Measurements from ENCODE around the gene GRIK5. TPM values are rescaled to one million over a fixed set of nuclear protein-coding genes. Genes with fewer than 3 reads are reported as not detected.

Gene GRIK5
- total RNA-seq, 1 experiment from 2014 or later, result 43.1 TPM

- no peak overlapping the region for H2BK120ac ChIP-seq (ENCODE audit: low read depth, low read length, poor library complexity, severe bottlenecking)
- H3K36me3 Mint-ChIP-seq (ENCODE audit: insufficient read depth in 1 of 3, low read depth in 3 of 3), result peaks cover 33 to 61% (median 57%) of the 10 kb centered on the region in 3 experiments
- no peaks in the 10 kb centered on the region for H3K79me2 ChIP-seq (ENCODE audit: insufficient read depth, low read length)
- H2BK5ac ChIP-seq (ENCODE audit: insufficient read length, low read length), result no peak overlapping the region
- H4K91ac ChIP-seq (ENCODE audit: insufficient read length, low read depth, low read length), result no peak overlapping the region
- H3K18ac ChIP-seq (ENCODE audit: insufficient read length, low read depth, low read length), result no peak overlapping the region
- no peak overlapping the region for H3K27ac ChIP-seq (ENCODE audit: insufficient read length, low read depth, low read length)
- no peaks in the 10 kb centered on the region for H3K4me1 ChIP-seq (ENCODE audit: insufficient read depth, low read length)
- no peak overlapping the region for H2BK12ac ChIP-seq (ENCODE audit: insufficient read length, low read depth, low read length)
- H3K27me3 Mint-ChIP-seq (ENCODE audit: low read depth), result no peaks in the 10 kb centered on the region
- peak overlapping the region in 1 of 3 experiments; percentile 62; a peak in 2 of 7 replicates for H3K27ac Mint-ChIP-seq
- no peak overlapping the region for H2AFZ ChIP-seq (ENCODE audit: low read length)
- no peaks in the 10 kb centered on the region for H3K9me3 Mint-ChIP-seq
- no peak overlapping the region for H4K5ac ChIP-seq (ENCODE audit: insufficient read length, low read depth, low read length)
- no peak overlapping the region; a peak in 1 of 5 replicates for H3K4me3 Mint-ChIP-seq
- no peak overlapping the region for H3K23ac ChIP-seq (ENCODE audit: insufficient read length, low read depth, low read length)
- no peak overlapping the region for H3K14ac ChIP-seq (ENCODE audit: insufficient read depth, low read length)
- H3K4me2 ChIP-seq (ENCODE audit: insufficient read depth, insufficient read length, low read length), result no peak overlapping the region
- H3K9me3 ChIP-seq (ENCODE audit: control insufficient read depth, low read depth, low read length), result no peaks in the 10 kb centered on the region
- H3K27me3 ChIP-seq (ENCODE audit: insufficient read depth, low read length), result no peaks in the 10 kb centered on the region
- no peak for DNase-seq
- no CpG with 5 or more reads among the region's 6 CpGs for WGBS (ENCODE audit: extremely low coverage, insufficient read length, low lambda C conversion rate)
- H2BK20ac ChIP-seq (ENCODE audit: low read depth, low read length, poor library complexity, severe bottlenecking), result no peak overlapping the region
- no peak overlapping the region for H4K8ac ChIP-seq (replicated peaks; ENCODE audit: insufficient read length, low read depth, low read length)
- TF ChIP-seq CTCF (conservative IDR thresholded peaks at IDR 0.05), result no peak
- no peaks in the 10 kb centered on the region for H3K23me2 ChIP-seq (ENCODE audit: insufficient read length, low read depth, low read length, poor library complexity, severe bottlenecking)
- no peak overlapping the region for H2BK15ac ChIP-seq (ENCODE audit: low read depth, low read length)
- H3K56ac ChIP-seq (ENCODE audit: insufficient read length, low read depth, low read length), result no peak overlapping the region
- no peak overlapping the region for H2AK5ac ChIP-seq (ENCODE audit: insufficient read length, low read length)
- no peak overlapping the region for H3T11ph ChIP-seq (ENCODE audit: low read length)
- no peak overlapping the region for H3K4ac ChIP-seq (ENCODE audit: low read depth, low read length)
- no peak overlapping the region for H3K9ac ChIP-seq (ENCODE audit: extremely low read depth, insufficient read length, low read length)
- no peaks in the 10 kb centered on the region for H4K20me1 ChIP-seq (ENCODE audit: control insufficient read depth, insufficient read depth, insufficient read length)
- H3K4me1 Mint-ChIP-seq, result peaks cover 9 to 10% of the 10 kb centered on the region in 2 experiments
- H3K79me1 ChIP-seq (ENCODE audit: insufficient read depth, low read depth, low read length, poor library complexity, severe bottlenecking), result no peaks in the 10 kb centered on the region
Observed at GRCh38 chr19:42038666-42039065, 31.3 kb downstream of the GRIK5 start.

Measured in H9 (cell line).